CD14-positive monocyte (primary cell): ENCODE data around the gene FAM53B. TPM values are rescaled to one million over a fixed set of nuclear protein-coding genes. Genes with fewer than 3 reads are reported as not detected.

Experiments
- DNase-seq, 3 donors: peaks; one replicate each; pipeline ENCODE4 v3.0.0-alpha.2; 2011 to 2022
- H2AFZ ChIP-seq: 2 replicates; pipeline ENCODE4 v1.6.0; 2012; ENCODE audit warnings: mild to moderate bottlenecking, low read depth, low read length, inconsistent platforms; ENCODE audit not compliant: insufficient read depth, poor library complexity, severe bottlenecking
- H3K27ac ChIP-seq, 2 donors: 1 replicate in 1 of 2; 2 replicates in 1 of 2; pipeline ENCODE4 v1.5.1; 2012 to 2013; ENCODE audit warnings: low read length in 2 of 2, control low read depth in 1 of 2, inconsistent platforms in 1 of 2, low read depth in 1 of 2, mild to moderate bottlenecking in 1 of 2
- H3K27me3 ChIP-seq, 2 donors: one replicate each; pipeline versions ENCODE4 v1.6.0 to v1.6.1; 2011 to 2013; ENCODE audit warnings: low read length in 2 of 2; ENCODE audit not compliant: control insufficient read depth in 2 of 2, insufficient read depth in 2 of 2
- H3K36me3 ChIP-seq, 2 donors: replicated peaks in 1 of 2; 1 replicate in 1 of 2; 2 replicates in 1 of 2; pipeline versions ENCODE4 v1.5.1 to v1.6.1; 2012 to 2013; ENCODE audit warnings: low read length in 2 of 2, control low read depth in 1 of 2, inconsistent platforms in 1 of 2, mild to moderate bottlenecking in 1 of 2; ENCODE audit not compliant: insufficient read depth in 2 of 2, control insufficient read depth in 1 of 2
- H3K4me1 ChIP-seq, 2 donors: 1 replicate in 1 of 2; 2 replicates in 1 of 2; pipeline versions ENCODE4 v1.5.1 to v1.6.1; 2012 to 2013; ENCODE audit warnings: low read length in 2 of 2, control low read depth in 1 of 2, inconsistent platforms in 1 of 2, mild to moderate bottlenecking in 1 of 2, moderate library complexity in 1 of 2; ENCODE audit not compliant: insufficient read depth in 2 of 2, control insufficient read depth in 1 of 2
- H3K4me2 ChIP-seq: replicated peaks from 2 replicates; pipeline ENCODE3; 2012; ENCODE audit warnings: low read length, moderate library complexity, mild to moderate bottlenecking; ENCODE audit not compliant: poor library complexity, severe bottlenecking; ENCODE audit errors: extremely low read depth
- H3K4me3 ChIP-seq, 3 experiments: fragments of 200-600 bp in 1 of 3; sonication (generic) in 1 of 3; replicated peaks in 1 of 3; 1 replicate in 2 of 3; 2 replicates in 1 of 3; pipeline ENCODE4 v1.5.1; 2011 to 2013; ENCODE audit warnings: low read length in 3 of 3, mild to moderate bottlenecking in 3 of 3, control low read depth in 2 of 3, low read depth in 2 of 3, inconsistent platforms in 1 of 3, moderate library complexity in 1 of 3
- H3K79me2 ChIP-seq: 2 replicates; pipeline ENCODE4 v1.6.0; 2012; ENCODE audit warnings: mild to moderate bottlenecking, control low read depth, inconsistent platforms, low read length, moderate library complexity; ENCODE audit not compliant: insufficient read depth
- H3K9ac ChIP-seq: 2 replicates; pipeline ENCODE4 v1.6.0; 2017; ENCODE audit warnings: low read length, mild to moderate bottlenecking; ENCODE audit not compliant: insufficient read depth, poor library complexity, severe bottlenecking
- H3K9me3 ChIP-seq, 2 donors: replicated peaks in 1 of 2; 1 replicate in 1 of 2; 2 replicates in 1 of 2; pipeline versions ENCODE4 v1.5.1 to v1.6.1; 2012 to 2013; ENCODE audit warnings: low read length in 2 of 2, control low read depth in 1 of 2; ENCODE audit not compliant: control insufficient read depth in 1 of 2, insufficient read depth in 1 of 2
- H4K20me1 ChIP-seq: 2 replicates; pipeline ENCODE4 v1.6.0; 2012; ENCODE audit warnings: mild to moderate bottlenecking, low read length, control low read depth, moderate library complexity; ENCODE audit not compliant: insufficient read depth
- H3K27ac Mint-ChIP-seq, 7 donors: one replicate each; pipeline ENCODE4 v1.8.0; 2020; ENCODE audit warnings: mild to moderate bottlenecking in 7 of 7, mixed read lengths in 7 of 7, moderate library complexity in 6 of 7, inconsistent platforms in 2 of 7
- H3K27me3 Mint-ChIP-seq, 3 donors: one replicate each; pipeline ENCODE4 v1.8.0; 2021 to 2022; ENCODE audit warnings: low read depth in 3 of 3, mild to moderate bottlenecking in 3 of 3, mixed read lengths in 3 of 3, moderate library complexity in 3 of 3, inconsistent platforms in 1 of 3
- H3K36me3 Mint-ChIP-seq, 2 donors: one replicate each; pipeline ENCODE4 v1.8.0; 2020; ENCODE audit warnings: mixed read lengths in 2 of 2, inconsistent platforms in 1 of 2, mild to moderate bottlenecking in 1 of 2
- H3K4me1 Mint-ChIP-seq: one replicate; pipeline ENCODE4 v1.8.0; 2020; ENCODE audit warnings: mild to moderate bottlenecking, mixed read lengths
- H3K4me3 Mint-ChIP-seq, 2 donors: one replicate each; pipeline ENCODE4 v1.8.0; 2020; ENCODE audit warnings: mild to moderate bottlenecking in 2 of 2, mixed read lengths in 2 of 2, moderate library complexity in 1 of 2
- H3K9me3 Mint-ChIP-seq, 7 donors: one replicate each; pipeline ENCODE4 v1.8.0; 2020 to 2022; ENCODE audit warnings: mixed read lengths in 7 of 7, mild to moderate bottlenecking in 6 of 7, moderate library complexity in 6 of 7, inconsistent platforms in 2 of 7
- CTCF ChIP-seq: fragments of 200-600 bp; IDR thresholded peaks from one replicate; pipeline ENCODE4 v1.8.0; 2022; ENCODE audit warnings: antibody characterized with exemption, mild to moderate bottlenecking
- WGBS: methylation state at CpG from one replicate; pipeline ENCODE4 v1.1.5; 2013; ENCODE audit warnings: missing lambda C conversion rate; ENCODE audit not compliant: insufficient coverage; 5-methylcytosine and 5-hydroxymethylcytosine counted together
- intact Hi-C, 2 donors: fragments of 100-400 bp; cut with micrococcal nuclease; formaldehyde crosslinking; loops; one replicate each; pipeline versions ENCODE4 v1.15.0 to v1.15.1; 2023
- polyA plus RNA-seq, 3 donors: library from polyadenylated mRNA; depleted of rRNA in 1 of 3; unstranded in 2 of 3; stranded (reverse) in 1 of 3; fragments of 300-500 nt in 2 of 3; fragments of >200 nt in 1 of 3; fragmentation: Illumina TruSeq in 2 of 3; gene quantifications; 1 replicate in 2 of 3; 2 replicates in 1 of 3; pipeline ENCODE4 v1.2.3, GENCODE V29; 2012 to 2021

The FAM53B gene
- polyA plus RNA-seq, 3 donors = 5.8 to 23.3 (median 12.6) TPM

- peak overlapping the region; percentile 12 for H3K4me2 ChIP-seq
- H2AFZ ChIP-seq = no peak overlapping the region
- peaks cover 72% of the 10 kb centered on the region for H3K79me2 ChIP-seq
- peaks cover 98 to 100% of the 10 kb centered on the region in 2 donors for H3K4me1 ChIP-seq
- peaks cover 19 to 30% of the 10 kb centered on the region in 2 donors for H3K36me3 ChIP-seq
- H4K20me1 ChIP-seq = no peaks in the 10 kb centered on the region
- H3K4me3 ChIP-seq = peak overlapping the region in 1 of 3 experiments; percentile 26
- no CpG with 5 or more reads among the region's 5 CpGs for WGBS
- H3K27me3 Mint-ChIP-seq = peaks cover 0 to 3% (median 0%) of the 10 kb centered on the region in 3 donors
- H3K9ac ChIP-seq = peak overlapping the region; percentile 63
- peaks cover 90% of the 10 kb centered on the region for H3K4me1 Mint-ChIP-seq
- H3K27me3 ChIP-seq = no peaks in the 10 kb centered on the region
- no peak for TF ChIP-seq CTCF
- peaks cover 0 to 2% (median 0%) of the 10 kb centered on the region in 7 donors for H3K9me3 Mint-ChIP-seq
- peak overlapping the region; percentile 93 to 98 (median 96) for H3K27ac Mint-ChIP-seq
- intact Hi-C loops = loop anchor here (2.0 to 5.0 kb wide), 3 partner anchors 38 to 61 kb away; partner anchors contain the start of gene FAM53B (in 1 of the 2)
- H3K4me3 Mint-ChIP-seq = peak overlapping the region in 1 of 2 donors; percentile 63
- H3K27ac ChIP-seq = peak overlapping the region; percentile 99
- no peaks in the 10 kb centered on the region for H3K9me3 ChIP-seq
- peaks cover 63 to 73% of the 10 kb centered on the region in 2 donors for H3K36me3 Mint-ChIP-seq
- peak in 1 of 3 donors; percentile 28 for DNase-seq
Measured at GRCh38 chr10:124681091-124681490, 63.1 kb downstream of the FAM53B start.

- peak overlapping the region; percentile 26 for H3K4me2 ChIP-seq
- 9% methylated on average over 6 of the region's 7 CpGs for WGBS
- H3K27me3 ChIP-seq = no peaks in the 10 kb centered on the region
- no peak for TF ChIP-seq CTCF
- peaks cover 23 to 34% of the 10 kb centered on the region in 2 donors for H3K36me3 ChIP-seq
- intact Hi-C loops = loop anchor here (2.0 to 5.0 kb wide), 3 partner anchors 38 to 62 kb away; partner anchors contain the start of gene FAM53B (in 1 of the 2)
- peak overlapping the region; percentile 99 for H3K27ac ChIP-seq
- no peaks in the 10 kb centered on the region for H3K9me3 ChIP-seq
- H3K27me3 Mint-ChIP-seq = peaks cover 0 to 3% (median 0%) of the 10 kb centered on the region in 3 donors
- peak overlapping the region; percentile 93 to 98 (median 96) for H3K27ac Mint-ChIP-seq
- peaks cover 63 to 76% of the 10 kb centered on the region in 2 donors for H3K36me3 Mint-ChIP-seq
- DNase-seq = peak; percentile 94 to 97 (median 95)
- peak overlapping the region in 1 of 2 donors; percentile 63 for H3K4me3 Mint-ChIP-seq
- peaks cover 0 to 2% (median 0%) of the 10 kb centered on the region in 7 donors for H3K9me3 Mint-ChIP-seq
- H2AFZ ChIP-seq = no peak overlapping the region
- H3K4me1 ChIP-seq = peaks cover 98 to 99% of the 10 kb centered on the region in 2 donors
- peaks cover 89% of the 10 kb centered on the region for H3K4me1 Mint-ChIP-seq
- H3K9ac ChIP-seq = peak overlapping the region; percentile 66
- H4K20me1 ChIP-seq = peaks cover under 1% of the 10 kb centered on the region
- peak overlapping the region in 1 of 3 experiments; percentile 26 for H3K4me3 ChIP-seq
- H3K79me2 ChIP-seq = peaks cover 76% of the 10 kb centered on the region
Measured at GRCh38 chr10:124680675-124681074, 63.5 kb downstream of the FAM53B start.
